HG02884 (cell line): ENCODE measurements around the gene ARPIN.
"Not testable (repeated sequence)": the region's sequence is repeated elsewhere in the genome, so short reads cannot be mapped to it uniquely, and the experiment has no call there.

ENCODE experiments used
- ATAC-seq: cut with Tn5 transposase; IDR thresholded peaks from one replicate; pipeline ENCODE4 v1.9.1; 2021; ENCODE audit warnings: mild to moderate bottlenecking, moderate library complexity; ENCODE audit not compliant: unreplicated experiment

ARPIN gene

GRCh38 chr15:89880727-89881126 lies 32.0 kb downstream of the ARPIN start:
- ATAC-seq, result no peak

DNA sequence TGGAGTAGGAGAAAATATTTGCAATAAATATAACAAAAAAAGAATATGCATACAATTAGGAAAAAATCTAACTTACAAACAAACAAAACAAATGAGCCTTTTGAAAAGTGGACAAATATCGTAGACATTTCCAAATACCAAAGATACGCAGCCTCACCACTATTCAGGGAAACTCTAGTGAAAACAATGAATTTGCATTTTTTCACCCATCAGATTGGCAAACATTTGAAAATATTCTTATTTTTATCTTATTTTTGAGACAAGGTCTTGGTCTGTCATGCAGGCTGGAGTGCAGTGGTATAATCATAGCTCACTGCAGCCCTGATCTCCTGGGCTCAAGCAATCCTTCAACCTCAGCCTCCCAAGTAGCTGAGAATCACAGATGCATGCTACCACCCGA lies 34.4 kb downstream of the ARPIN start:
- ATAC-seq, result no peak

DNA sequence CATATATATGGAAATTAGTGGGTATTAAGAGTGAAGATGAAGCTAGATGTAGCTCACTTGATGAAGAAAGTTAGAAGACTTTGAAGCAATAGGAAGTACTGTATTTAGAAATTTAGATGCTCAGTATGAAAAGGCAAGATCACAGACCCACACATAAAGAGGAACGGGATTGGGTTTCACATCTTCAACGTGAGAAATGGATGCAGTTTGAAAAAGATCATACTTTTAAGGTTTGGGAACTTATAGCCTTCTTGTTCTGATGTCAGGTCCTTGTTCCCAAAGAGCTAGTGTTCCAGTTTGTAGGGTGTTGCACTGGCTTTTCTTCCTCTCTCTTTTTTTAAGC lies 35.7 kb downstream of the ARPIN start:
- no peak for ATAC-seq

GRCh38 chr15:89876396-89877082 lies 36.2 kb downstream of the ARPIN start:
- ATAC-seq, result no peak

DNA sequence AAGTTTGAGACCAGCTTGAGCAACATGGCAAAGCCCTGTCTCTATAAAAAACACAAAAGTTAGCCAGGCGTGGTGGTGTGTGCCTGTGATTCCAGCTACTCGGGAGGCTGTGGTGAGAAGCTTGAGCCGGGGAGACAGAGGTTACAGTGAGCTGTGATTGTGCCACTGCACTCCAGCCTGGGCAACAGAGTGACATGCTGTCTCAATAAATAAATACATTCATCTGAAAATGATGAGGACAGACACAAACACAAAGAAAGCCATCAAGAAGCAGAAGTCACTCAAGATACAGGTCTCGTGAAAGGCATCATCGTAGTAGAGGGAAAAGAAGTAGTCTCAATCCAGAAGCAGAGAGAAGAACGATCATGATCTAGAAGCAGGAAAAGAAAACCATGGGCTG lies 37.0 kb downstream of the ARPIN start:
- no peak for ATAC-seq

DNA sequence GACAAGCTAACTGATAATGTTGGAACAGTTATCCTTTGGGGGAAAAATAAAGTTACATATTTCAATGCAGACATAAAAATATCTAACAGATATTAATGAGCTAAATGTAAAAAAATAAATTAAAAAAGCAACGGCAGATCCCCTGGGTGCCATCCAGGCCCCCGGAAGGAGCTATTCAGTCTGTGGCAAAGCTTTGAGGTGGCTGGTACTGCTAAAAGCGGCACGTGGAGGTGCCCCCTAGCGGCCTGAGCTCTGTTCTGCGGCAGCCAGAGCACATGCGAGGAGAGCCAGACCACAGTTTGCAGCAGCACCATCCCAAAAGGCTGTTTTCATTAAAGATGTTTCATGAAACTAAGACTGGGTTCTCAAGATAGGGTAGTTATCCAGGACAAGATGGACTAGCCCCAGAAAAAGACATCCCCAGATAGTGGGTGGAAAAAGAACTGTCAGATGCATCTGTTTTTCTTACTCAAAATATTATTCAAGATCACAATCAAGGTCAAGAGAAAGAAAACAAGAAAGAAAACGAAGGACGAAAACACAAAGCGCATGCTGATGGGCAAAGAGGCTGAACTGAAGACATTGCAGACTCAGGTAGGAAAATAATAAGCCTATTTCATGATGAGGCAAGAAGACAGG lies 37.7 kb downstream of the ARPIN start:
- ATAC-seq, result peak; percentile 59

DNA sequence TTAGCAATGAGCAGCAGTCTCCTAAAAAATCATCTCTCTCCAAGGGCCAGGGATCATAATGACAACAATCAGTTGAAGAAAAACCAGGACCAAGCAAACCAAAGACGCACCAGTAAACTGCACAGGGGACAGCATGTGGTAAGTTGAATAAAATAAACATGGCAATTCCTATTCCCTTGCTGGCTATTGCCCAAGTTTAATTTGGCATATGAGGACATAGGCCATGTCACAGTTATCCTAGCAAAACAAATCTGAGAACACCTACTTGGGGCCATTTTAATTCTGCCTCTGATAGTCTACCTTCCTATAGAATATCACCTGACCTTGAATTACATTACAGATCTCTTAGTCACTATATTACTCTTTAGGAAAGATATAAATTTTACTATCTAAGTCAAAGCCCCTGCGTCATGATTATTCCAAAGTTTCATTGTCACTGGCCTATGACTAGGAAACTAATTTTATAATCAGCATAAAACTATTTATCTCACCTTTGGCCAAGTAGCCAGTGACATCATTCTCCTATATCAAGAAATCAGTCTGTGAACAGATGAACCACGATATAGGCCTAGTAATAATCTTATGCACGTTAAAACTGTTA lies 42.0 kb downstream of the ARPIN start:
- no peak for ATAC-seq

DNA sequence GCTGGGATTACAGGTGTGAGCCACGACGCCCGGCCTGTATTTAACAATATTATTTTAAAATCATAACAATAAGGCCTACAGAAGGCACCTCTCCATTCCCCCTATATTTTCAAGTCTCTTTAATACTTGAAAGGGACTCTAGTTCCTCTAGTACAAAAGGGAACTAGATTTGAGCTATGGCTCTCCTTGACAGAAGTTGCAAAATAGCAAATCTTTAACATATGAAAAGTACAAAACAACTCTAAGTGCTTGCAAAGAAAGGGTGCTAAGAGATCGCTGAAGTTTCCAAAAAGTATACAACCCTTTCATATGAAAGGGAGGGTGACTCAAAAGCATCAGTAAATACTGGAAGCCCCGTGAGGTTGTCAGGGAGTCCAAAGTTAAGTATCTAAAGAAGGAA lies 42.7 kb downstream of the ARPIN start:
- no peak for ATAC-seq

- not testable (repeated sequence) for ATAC-seq
Measured at GRCh38 chr15:89869490-89869889, 43.3 kb downstream of the ARPIN start.

GRCh38 chr15:89864958-89865739 lies 47.6 kb downstream of the ARPIN start:
- ATAC-seq, result no peak

DNA sequence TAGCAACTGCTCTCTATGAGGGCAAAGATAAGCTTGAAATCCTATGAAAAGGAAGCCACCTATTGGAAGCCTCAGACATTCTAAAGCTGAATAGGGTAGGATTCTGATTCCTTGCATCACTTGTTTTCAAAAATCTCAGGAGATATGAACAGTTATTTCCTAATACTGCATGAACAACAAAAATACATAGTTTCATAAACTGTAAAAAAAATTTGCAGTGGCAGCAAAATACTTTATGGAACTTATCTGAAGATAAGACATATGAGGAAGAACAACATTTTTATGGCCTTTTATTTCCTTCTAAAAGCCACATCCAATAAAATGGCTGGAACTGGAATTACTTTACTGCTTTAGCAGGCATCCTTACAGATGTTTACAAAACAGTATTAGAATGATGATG lies 48.8 kb downstream of the ARPIN start:
- ATAC-seq, result no peak

DNA sequence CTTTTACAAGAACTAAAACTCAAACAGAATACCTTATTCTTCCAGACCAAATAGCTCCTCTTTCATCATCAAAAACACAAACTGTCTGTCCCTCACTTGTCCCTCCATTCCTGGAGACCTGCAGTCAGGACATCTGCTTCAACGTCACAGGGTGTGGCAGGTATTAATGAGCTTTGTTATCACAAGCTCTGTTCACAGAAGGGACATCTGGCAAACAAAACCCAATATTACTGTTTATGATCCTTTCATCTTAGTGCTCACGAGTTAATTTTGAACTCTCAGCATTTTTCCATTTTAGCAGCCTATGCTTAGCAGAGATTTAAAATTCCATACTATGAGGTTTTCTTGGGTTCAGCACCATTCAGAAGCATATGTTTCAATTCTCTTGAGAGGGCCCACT lies 51.9 kb downstream of the ARPIN start:
- ATAC-seq, result no peak

GRCh38 chr15:89860431-89860830 lies 52.3 kb downstream of the ARPIN start:
- no peak for ATAC-seq

- ATAC-seq, result no peak
Measured at GRCh38 chr15:89858661-89859458, 53.9 kb downstream of the ARPIN start.

DNA sequence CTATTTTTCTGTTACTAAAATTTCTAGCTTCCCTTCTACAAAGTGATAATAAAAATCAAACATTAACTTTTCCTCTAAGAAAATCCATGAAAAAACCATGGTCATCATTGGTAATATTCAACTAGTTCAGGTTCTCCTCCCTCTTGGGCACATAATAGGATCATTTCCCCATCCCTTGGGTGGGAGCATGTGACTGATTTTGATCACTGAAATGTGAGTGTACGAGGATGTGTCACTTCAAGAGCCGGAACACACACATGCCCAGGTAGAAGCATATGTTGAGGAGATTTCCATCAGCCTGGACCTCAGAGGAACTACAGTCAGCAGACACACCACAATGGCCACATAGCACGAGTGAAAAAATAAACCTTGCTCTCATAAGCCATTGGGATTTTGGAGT lies 55.1 kb downstream of the ARPIN start:
- ATAC-seq, result no peak

- no peak for ATAC-seq
Measured at GRCh38 chr15:89855948-89856347, 56.8 kb downstream of the ARPIN start.

GRCh38 chr15:89854863-89855262 lies 57.9 kb downstream of the ARPIN start:
- not testable (repeated sequence) for ATAC-seq

DNA sequence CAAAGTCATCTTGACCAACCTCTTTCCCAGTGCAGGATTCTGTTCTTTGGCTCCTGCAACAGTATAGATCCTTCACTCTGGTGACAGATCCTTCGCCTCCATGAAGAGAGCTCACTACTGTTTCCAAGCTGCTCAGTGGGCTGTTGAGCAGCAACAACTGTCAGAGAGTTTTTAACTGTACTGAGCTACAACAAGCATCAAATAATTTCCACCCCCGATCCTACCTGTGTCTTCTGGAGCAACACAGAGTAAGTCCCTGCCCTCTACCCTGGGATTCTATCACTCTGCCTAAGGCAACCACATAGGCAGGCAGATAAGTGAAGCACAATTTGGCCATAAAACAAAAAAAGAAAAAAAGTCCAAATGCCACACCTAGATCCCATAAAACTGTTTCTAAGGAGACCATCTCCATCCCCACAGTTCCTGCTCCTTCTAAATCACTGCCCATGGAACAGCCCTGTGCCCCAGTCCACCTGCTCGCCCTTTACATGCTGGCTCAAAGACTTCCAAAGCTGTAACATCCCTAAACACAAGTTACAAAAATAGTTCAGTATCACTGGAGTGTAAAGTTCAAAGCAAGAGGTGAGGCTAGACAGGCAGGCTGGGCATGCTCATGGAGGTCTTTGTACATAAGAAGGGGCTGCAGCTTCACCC lies 60.3 kb downstream of the ARPIN start:
- no peak for ATAC-seq

DNA sequence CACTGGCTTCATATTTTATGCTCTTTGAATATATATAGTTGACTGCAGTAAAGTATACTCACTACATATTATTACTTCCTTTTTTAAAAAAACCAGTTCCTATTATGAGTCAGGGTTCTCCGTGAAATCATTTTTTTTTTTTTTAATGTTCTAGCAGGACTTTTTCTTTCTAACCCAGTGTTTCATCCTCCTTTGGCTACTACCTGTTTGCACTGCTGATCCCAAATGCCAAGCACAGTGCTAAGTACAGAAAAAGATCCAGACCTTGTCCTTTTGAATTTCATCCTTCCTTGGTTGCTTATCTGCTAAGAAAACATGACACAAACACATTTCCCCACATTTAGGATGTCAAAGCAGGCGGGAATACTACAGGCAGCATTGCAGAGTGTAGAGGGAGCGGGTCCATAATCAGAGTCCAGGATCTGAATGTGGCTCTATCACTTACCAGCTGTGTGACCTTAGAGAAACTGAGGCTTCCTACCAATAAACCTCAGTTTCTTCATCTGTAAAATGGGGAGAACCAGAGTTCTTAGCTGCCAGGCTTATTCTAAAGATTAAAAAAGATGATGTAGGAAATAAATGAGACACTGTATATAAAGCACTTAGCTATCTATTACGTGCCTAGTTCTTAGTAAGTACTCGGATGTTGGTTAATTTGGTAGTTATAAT lies 60.9 kb downstream of the ARPIN start:
- peak; percentile 54 for ATAC-seq

GRCh38 chr15:89848970-89849292 lies 63.8 kb downstream of the ARPIN start:
- no peak for ATAC-seq
